K562 (cell line): ENCODE measurements around the gene ZBTB48.

Experiments
- DDX20 ChIP-seq: fragments of 450-650 bp; IDR thresholded peaks from 2 replicates; pipeline ENCODE4 v1.6.1; 2016; ENCODE audit warnings: missing genetic modification characterization, low read depth, mild to moderate bottlenecking, missing compliant biosample characterization, moderate library complexity
- ILF3 ChIP-seq: fragments of 450-650 bp; IDR thresholded peaks from 2 replicates; pipeline ENCODE4 v1.6.1; 2018; ENCODE audit warnings: antibody characterized with exemption, mild to moderate bottlenecking, moderate library complexity, borderline replicate concordance
- PCBP2 ChIP-seq: fragments of 200-400 bp; formaldehyde crosslinking; IDR thresholded peaks from 2 replicates; pipeline ENCODE4 v1.6.1; 2018; ENCODE audit warnings: low read length, low read depth, mild to moderate bottlenecking, moderate library complexity; ENCODE audit not compliant: poor library complexity, severe bottlenecking
- POLR2AphosphoS5 ChIP-seq: IDR thresholded peaks from 2 replicates; pipeline ENCODE4 v1.6.1; 2011; ENCODE audit warnings: mild to moderate bottlenecking, low read depth, low read length, moderate library complexity; ENCODE audit not compliant: control insufficient read depth, insufficient read depth
- TF ChIP-seq, protein P1 (sequence below): sonication (generic); formaldehyde crosslinking; IDR thresholded peaks from 2 replicates; pipeline ENCODE4 v1.8.1; 2022; ENCODE audit warnings: missing genetic modification reagents

DNA sequence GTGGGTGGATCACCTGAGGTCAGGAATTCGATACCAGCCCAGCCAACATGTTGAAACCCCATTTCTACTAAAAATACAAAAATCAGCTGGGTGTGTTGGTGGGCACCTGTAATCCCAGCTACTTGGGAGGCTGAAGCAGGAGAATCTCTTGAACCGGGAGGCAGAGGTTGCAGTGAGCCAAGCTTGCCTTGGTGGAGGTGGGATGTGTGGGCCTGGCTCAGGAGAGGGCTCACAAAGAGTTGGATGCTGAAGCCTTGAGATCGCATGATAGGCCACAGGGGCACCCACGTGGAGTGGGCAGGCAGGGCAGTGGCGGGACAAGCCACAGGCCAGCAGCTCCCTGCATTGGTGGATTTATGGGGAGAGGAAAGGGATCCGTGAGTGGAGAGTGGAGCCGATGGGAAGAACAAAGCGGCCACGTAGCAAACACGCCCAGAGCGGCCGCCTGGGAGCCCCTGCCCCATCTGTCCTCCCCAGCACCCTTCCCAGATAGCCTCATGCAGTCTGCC, 49.2 kb downstream of the ZBTB48 start:
- TF ChIP-seq PCBP2 (no peak), ILF3 (no peak), DDX20 (tag) (no peak), POLR2AphosphoS5 (no peak)
- TF ChIP-seq, protein P1, sequence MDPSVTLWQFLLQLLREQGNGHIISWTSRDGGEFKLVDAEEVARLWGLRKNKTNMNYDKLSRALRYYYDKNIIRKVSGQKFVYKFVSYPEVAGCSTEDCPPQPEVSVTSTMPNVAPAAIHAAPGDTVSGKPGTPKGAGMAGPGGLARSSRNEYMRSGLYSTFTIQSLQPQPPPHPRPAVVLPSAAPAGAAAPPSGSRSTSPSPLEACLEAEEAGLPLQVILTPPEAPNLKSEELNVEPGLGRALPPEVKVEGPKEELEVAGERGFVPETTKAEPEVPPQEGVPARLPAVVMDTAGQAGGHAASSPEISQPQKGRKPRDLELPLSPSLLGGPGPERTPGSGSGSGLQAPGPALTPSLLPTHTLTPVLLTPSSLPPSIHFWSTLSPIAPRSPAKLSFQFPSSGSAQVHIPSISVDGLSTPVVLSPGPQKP (CRISPR knock-in tag): no peak
